Keratinocyte (primary cell): ENCODE measurements around the gene FAM240A. TPM values are rescaled to one million over a fixed set of nuclear protein-coding genes. Genes with fewer than 3 reads are reported as not detected.

Source experiments
- DNase-seq: peaks from one replicate; pipeline ENCODE4 v3.0.0-alpha.2; 2011; ENCODE audit warnings: low read depth, missing footprints, low spot score
- FAIRE-seq: peaks from 2 replicates; lab custom pipeline; 2011; peaks lifted over from hg19 to GRCh38; lab: Jason Lieb, UNC
- H2AFZ ChIP-seq: 2 replicates; pipeline ENCODE4 v1.6.0; 2012; ENCODE audit warnings: low read length, control low read depth, inconsistent platforms; ENCODE audit not compliant: control insufficient read depth
- H3K27ac ChIP-seq: 2 replicates; pipeline ENCODE4 v1.5.1; 2011; ENCODE audit warnings: low read length; ENCODE audit not compliant: control insufficient read depth, insufficient read depth
- H3K27me3 ChIP-seq: 3 replicates; pipeline ENCODE4 v1.6.0; 2011; ENCODE audit warnings: low read length; ENCODE audit not compliant: control insufficient read depth, insufficient read depth; ENCODE audit errors: extremely low read depth
- H3K36me3 ChIP-seq, 2 experiments: 2 replicates in 1 of 2; 3 replicates in 1 of 2; pipeline ENCODE4 v1.5.1; 2011; ENCODE audit warnings: low read length in 2 of 2, mild to moderate bottlenecking in 1 of 2; ENCODE audit not compliant: control insufficient read depth in 2 of 2, insufficient read depth in 2 of 2; ENCODE audit errors: extremely low read depth in 1 of 2
- H3K4me1 ChIP-seq: 3 replicates; pipeline ENCODE4 v1.5.1; 2011; ENCODE audit warnings: low read length; ENCODE audit not compliant: control insufficient read depth, insufficient read depth; ENCODE audit errors: extremely low read depth
- H3K4me2 ChIP-seq: 3 replicates; pipeline ENCODE4 v1.6.0; 2011; ENCODE audit warnings: low read depth, low read length; ENCODE audit not compliant: control insufficient read depth, insufficient read depth; ENCODE audit errors: extremely low read depth
- H3K4me3 ChIP-seq, 3 experiments: fragments of 200-600 bp in 1 of 3; sonication (generic) in 1 of 3; 2 replicates in 2 of 3; 3 replicates in 1 of 3; pipeline ENCODE4 v1.5.1; 2011 to 2016; ENCODE audit warnings: low read length in 3 of 3, mild to moderate bottlenecking in 3 of 3, control low read depth in 2 of 3, inconsistent platforms in 1 of 3, low read depth in 1 of 3, mixed read lengths in 1 of 3, mixed run types in 1 of 3, moderate library complexity in 1 of 3; ENCODE audit not compliant: control insufficient read depth in 2 of 3, insufficient read depth in 2 of 3; ENCODE audit errors: extremely low read depth in 1 of 3
- H3K79me2 ChIP-seq: 2 replicates; pipeline ENCODE4 v1.6.0; 2012; ENCODE audit warnings: low read length; ENCODE audit not compliant: control insufficient read depth, insufficient read depth
- H3K9ac ChIP-seq: 3 replicates; pipeline ENCODE4 v1.6.0; 2011; ENCODE audit warnings: low read length; ENCODE audit not compliant: control insufficient read depth, insufficient read depth; ENCODE audit errors: extremely low read depth
- H3K9me1 ChIP-seq: 3 replicates; pipeline ENCODE4 v1.6.0; 2011; ENCODE audit warnings: low read length; ENCODE audit not compliant: control insufficient read depth, insufficient read depth; ENCODE audit errors: extremely low read depth
- H3K9me3 ChIP-seq: 2 replicates; pipeline ENCODE4 v1.5.1; 2012; ENCODE audit warnings: low read depth, low read length; ENCODE audit not compliant: control insufficient read depth
- H4K20me1 ChIP-seq: 3 replicates; pipeline ENCODE4 v1.6.0; 2011; ENCODE audit warnings: low read length; ENCODE audit not compliant: control insufficient read depth, insufficient read depth; ENCODE audit errors: extremely low read depth
- CTCF ChIP-seq, 3 experiments: IDR thresholded peaks in 1 of 3; conservative IDR thresholded peaks in 1 of 3; optimal IDR thresholded peaks in 1 of 3; 2 replicates in 2 of 3; 3 replicates in 1 of 3; pipeline versions ENCODE3 to v1.5.1; 2011; ENCODE audit warnings: low read length in 3 of 3, mild to moderate bottlenecking in 3 of 3, moderate library complexity in 2 of 3, control low read depth in 1 of 3, inconsistent platforms in 1 of 3; ENCODE audit not compliant: insufficient read depth in 2 of 3; ENCODE audit errors: extremely low read depth in 1 of 3
- EZH2 ChIP-seq: IDR thresholded peaks from one replicate; pipeline ENCODE4 v1.6.1; 2012; ENCODE audit warnings: inconsistent platforms, mild to moderate bottlenecking, low read length, moderate library complexity
- dilution Hi-C: fragments of 300-500 bp; cut with MboI; formaldehyde crosslinking; loops from one replicate; pipeline ENCODE4 v1.7.0; 2020; ENCODE audit warnings: low sequenced_read_pairs; ENCODE audit not compliant: extremely low pct_ligation_motif_present
- polyA plus RNA-seq, 5 experiments: library from polyadenylated mRNA; depleted of rRNA in 3 of 5; stranded (reverse) in 3 of 5; stranded (forward) in 1 of 5; unstranded in 1 of 5; fragments of >200 nt; gene quantifications; 1 replicate in 1 of 5; 2 replicates in 3 of 5; 3 replicates in 1 of 5; pipeline versions ENCODE4 v1.2.1 to v1.2.3, GENCODE V29; 2011 to 2012; ENCODE audit warnings: missing spikeins in 2 of 5, low read depth in 1 of 5, low replicate concordance in 1 of 5

FAM240A gene
- polyA plus RNA-seq, 1 donor (not counting 4 experiments of a cell fraction or from before 2014, with no cell fraction given), result not detected

GRCh38 chr3:46646700-46647099 is 34.4 kb downstream of the FAM240A start:
- H3K9me3 ChIP-seq, result no peaks in the 10 kb centered on the region
- no peaks in the 10 kb centered on the region for H3K9me1 ChIP-seq
- H3K4me1 ChIP-seq, result no peaks in the 10 kb centered on the region
- H3K9ac ChIP-seq, result no peak overlapping the region
- H3K27me3 ChIP-seq, result peaks cover 6% of the 10 kb centered on the region
- no peaks in the 10 kb centered on the region for H4K20me1 ChIP-seq
- H3K79me2 ChIP-seq, result no peaks in the 10 kb centered on the region
- H3K36me3 ChIP-seq, result no peaks in the 10 kb centered on the region
- H3K4me2 ChIP-seq, result no peak overlapping the region
- DNase-seq, result no peak
- dilution Hi-C loops, result loop anchor here (25.0 kb wide), 1 partner anchor 159 kb away; the partner anchor contains the start of gene RTP3
- H3K27ac ChIP-seq, result no peak overlapping the region
- H3K4me3 ChIP-seq, result no peak overlapping the region
- H2AFZ ChIP-seq, result no peak overlapping the region
- no peak for TF ChIP-seq EZH2
- no peak for TF ChIP-seq CTCF (optimal IDR thresholded peaks at IDR 0.05 in 1 of 3, IDR thresholded peaks at IDR 0.05 in 1 of 3, conservative IDR thresholded peaks at IDR 0.05 in 1 of 3; ENCODE audit: extremely low read depth in 1 of 3, insufficient read depth in 2 of 3, low read length in 3 of 3)
- peak; percentile 82 for FAIRE-seq

GRCh38 chr3:46648096-46648495 is 35.8 kb downstream of the FAM240A start:
- H3K9me1 ChIP-seq, result no peaks in the 10 kb centered on the region
- no peak for TF ChIP-seq EZH2
- no peak for TF ChIP-seq CTCF (optimal IDR thresholded peaks at IDR 0.05 in 1 of 3, IDR thresholded peaks at IDR 0.05 in 1 of 3, conservative IDR thresholded peaks at IDR 0.05 in 1 of 3; ENCODE audit: extremely low read depth in 1 of 3, insufficient read depth in 2 of 3, low read length in 3 of 3)
- dilution Hi-C loops, result loop anchor here (25.0 kb wide), 1 partner anchor 161 kb away; the partner anchor contains the start of gene RTP3
- H3K9ac ChIP-seq, result no peak overlapping the region
- H3K36me3 ChIP-seq, result no peaks in the 10 kb centered on the region
- H3K79me2 ChIP-seq, result no peaks in the 10 kb centered on the region
- no peak overlapping the region for H3K27ac ChIP-seq
- no peak overlapping the region for H3K4me3 ChIP-seq
- H3K27me3 ChIP-seq, result no peaks in the 10 kb centered on the region
- H2AFZ ChIP-seq, result no peak overlapping the region
- H4K20me1 ChIP-seq, result no peaks in the 10 kb centered on the region
- DNase-seq (no peak), FAIRE-seq (no peak)
- H3K4me1 ChIP-seq, result no peaks in the 10 kb centered on the region
- no peak overlapping the region for H3K4me2 ChIP-seq
- no peaks in the 10 kb centered on the region for H3K9me3 ChIP-seq
